GM18505 (cell line): ENCODE results near the gene SELENOM.

ENCODE experiments used
- ATAC-seq: cut with Tn5 transposase; IDR thresholded peaks from one replicate; pipeline ENCODE4 v1.9.1; 2021; ENCODE audit not compliant: unreplicated experiment
- POLR2A ChIP-seq: IDR thresholded peaks from 4 replicates; pipeline ENCODE4 v1.6.1; 2011; ENCODE audit warnings: borderline replicate concordance; ENCODE audit not compliant: insufficient read depth, insufficient read length; ENCODE audit errors: extremely low read depth

The SELENOM gene

GRCh38 chr22:31139866-31140716 is 32.7 kb upstream of the SELENOM start, which contains the start of gene PLA2G3:
Gene PLA2G3, minus strand, starts transcription at chr22:31140508. Its CDS starts 154 bp downstream, at chr22:31140354.
- ATAC-seq: no peak
- no peak for TF ChIP-seq POLR2A

- no peak for ATAC-seq
- TF ChIP-seq POLR2A: no peak
These were observed 31.7 kb upstream of the SELENOM start for GRCh38 chr22:31139066-31139465.

DNA sequence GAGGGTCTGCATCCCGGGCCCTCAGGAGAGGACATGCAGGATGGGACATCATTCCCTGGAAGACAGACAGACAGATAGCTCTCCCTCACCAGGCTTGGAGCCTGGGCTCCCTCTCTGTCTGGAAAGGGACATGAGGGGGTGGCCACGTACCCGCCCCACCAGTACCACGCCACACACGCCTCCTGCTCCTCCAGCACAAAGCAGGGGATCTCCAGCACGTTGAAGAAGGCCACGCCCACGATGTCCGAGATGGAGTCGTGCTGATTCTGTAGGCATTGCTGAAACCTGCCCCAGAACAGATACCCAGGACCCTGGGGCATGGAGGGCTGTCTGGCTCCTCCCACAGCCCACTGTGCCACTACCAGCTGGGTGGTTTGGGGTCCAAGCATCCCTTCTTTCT is 30.8 kb upstream of the SELENOM start:
- no peak for TF ChIP-seq POLR2A
- ATAC-seq: no peak

GRCh38 chr22:31137721-31138120 is 30.4 kb upstream of the SELENOM start:
- no peak for ATAC-seq
- no peak for TF ChIP-seq POLR2A

DNA sequence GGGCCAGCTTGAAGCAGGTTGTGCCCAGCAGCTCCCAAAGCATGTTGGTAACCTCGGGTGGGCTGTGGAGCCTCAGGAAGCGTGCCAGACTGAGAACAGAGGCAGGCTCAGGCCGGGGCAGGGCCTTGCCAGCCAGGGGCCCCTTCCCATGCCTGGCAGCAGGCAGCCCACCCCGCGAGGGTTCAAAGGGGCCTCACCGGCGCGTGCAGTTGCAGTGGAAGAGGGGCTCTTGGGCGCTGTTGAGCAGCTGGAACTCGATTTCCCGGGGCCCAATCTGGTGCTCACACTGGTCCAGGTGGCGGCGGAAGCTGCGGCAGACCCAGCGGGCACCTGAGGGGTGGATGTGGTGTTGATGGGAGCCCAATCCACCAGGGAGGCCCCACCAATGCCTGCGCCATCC is 29.3 kb upstream of the SELENOM start:
- TF ChIP-seq POLR2A: no peak
- no peak for ATAC-seq

DNA sequence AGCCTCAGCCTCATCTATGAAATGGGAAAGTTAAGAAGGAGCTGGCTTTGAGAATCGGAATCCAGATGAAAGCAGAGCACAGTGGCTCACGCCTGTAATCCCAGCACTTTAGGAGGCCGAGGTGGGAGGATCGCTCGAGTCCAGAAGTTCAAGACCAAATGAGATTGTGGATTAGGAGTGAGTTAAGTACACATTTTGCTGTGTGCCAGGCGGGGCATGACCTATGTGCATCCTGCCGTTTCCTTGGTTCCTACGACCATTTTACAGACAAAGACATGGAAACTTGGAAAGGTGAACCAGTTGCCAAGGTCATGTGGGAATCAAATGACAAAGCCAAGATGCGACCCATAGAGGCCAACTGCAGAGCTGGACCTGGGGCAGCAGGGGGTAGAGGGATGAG is 28.8 kb upstream of the SELENOM start:
- TF ChIP-seq POLR2A: no peak
- no peak for ATAC-seq

- ATAC-seq: no peak
- TF ChIP-seq POLR2A: no peak
These were observed 28.3 kb upstream of the SELENOM start for GRCh38 chr22:31135706-31136105.

DNA sequence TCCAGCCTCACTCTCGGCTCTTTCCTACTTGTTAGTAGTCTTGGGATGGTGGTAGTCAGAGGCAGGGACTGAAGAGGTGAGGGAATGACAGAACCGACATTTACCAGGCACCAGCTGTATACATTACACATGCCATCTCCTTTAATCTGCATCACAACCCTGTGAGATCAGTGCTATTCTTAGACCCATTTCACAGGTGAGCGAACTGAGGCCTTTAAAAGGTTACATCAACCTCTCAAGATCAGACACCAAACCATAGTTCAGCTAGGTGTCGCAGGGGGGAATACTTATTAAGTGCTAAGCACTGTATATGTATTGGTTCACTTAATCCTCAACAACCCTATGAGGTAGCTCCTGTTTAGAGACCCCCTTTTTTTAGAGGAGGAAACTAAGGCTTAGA is 27.3 kb upstream of the SELENOM start:
- TF ChIP-seq POLR2A: no peak
- no peak for ATAC-seq

DNA sequence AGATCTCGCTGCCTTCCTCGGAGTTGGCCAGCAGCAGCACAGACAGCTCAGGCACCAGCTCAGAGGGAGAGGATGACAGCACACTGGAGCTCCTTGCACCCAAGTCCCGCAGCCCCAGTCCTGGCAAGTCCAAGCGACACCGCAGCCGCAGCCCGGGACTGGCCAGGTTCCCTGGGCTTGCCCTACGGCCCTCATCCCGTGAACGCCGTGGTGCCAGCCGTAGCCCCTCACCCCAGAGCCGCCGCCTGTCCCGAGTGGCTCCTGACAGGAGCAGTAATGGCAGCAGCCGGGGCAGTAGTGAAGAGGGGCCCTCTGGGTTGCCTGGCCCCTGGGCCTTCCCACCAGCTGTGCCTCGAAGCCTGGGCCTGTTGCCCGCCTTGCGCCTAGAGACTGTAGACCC is 26.5 kb upstream of the SELENOM start:
- ATAC-seq: no peak
- no peak for TF ChIP-seq POLR2A

DNA sequence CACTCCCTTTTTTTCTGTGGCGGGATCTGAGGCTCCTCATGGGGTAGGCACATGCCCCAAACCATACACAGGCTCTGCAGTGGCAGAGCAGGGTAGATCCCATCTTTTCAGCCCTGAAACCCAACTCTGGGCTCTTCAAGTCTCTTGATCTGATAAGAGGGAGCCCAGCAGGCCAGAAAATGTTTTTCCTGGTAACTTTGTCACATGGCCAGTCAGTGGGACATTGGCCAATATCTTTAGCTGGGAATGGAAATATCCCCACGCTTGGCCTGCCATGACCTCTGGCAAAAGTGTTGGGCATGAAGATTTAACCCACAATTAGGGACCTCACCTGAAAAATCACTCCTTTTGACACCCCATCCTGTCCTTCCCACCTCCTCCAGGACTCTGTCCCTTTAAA is 23.5 kb upstream of the SELENOM start:
- no peak for ATAC-seq
- TF ChIP-seq POLR2A: no peak

DNA sequence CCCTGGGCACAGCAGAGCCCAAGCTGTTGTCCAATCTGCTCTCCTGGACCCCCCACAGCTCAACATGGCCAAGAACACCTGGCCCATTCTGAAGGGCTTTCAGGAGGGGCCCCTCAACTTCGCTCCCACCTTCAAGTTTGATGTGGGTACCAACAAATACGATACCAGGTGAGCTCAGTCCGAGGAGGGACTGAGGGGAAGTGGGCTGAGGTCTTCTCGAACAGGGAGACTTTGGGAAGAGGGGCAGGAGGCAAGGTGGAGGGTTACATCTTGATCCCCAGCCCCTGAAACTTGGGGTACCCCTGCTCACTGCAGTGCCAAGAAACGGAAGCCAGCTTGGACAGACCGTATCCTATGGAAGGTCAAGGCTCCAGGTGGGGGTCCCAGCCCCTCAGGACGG is 20.8 kb upstream of the SELENOM start:
- ATAC-seq: no peak
- no peak for TF ChIP-seq POLR2A

- no peak for ATAC-seq
- TF ChIP-seq POLR2A: no peak
These were observed 19.9 kb upstream of the SELENOM start for GRCh38 chr22:31127181-31127772.

DNA sequence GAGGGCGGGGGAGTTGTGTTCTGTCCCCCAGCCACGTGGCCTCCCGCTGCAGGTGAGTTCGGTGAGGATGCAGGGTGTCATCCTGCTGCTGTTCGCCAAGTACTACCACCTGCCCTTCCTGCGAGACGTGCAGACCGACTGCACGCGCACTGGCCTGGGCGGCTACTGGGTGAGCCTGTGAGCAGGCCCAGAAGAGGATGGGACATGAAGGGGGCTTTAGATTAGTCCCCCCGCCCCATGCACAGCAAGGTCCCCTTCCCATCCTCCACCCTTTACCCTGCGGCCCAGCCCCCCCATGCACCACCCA is 19.5 kb upstream of the SELENOM start:
- no peak for TF ChIP-seq POLR2A
- no peak for ATAC-seq

GRCh38 chr22:31126128-31126868 is 18.9 kb upstream of the SELENOM start:
- TF ChIP-seq POLR2A: no peak
- ATAC-seq: no peak

DNA sequence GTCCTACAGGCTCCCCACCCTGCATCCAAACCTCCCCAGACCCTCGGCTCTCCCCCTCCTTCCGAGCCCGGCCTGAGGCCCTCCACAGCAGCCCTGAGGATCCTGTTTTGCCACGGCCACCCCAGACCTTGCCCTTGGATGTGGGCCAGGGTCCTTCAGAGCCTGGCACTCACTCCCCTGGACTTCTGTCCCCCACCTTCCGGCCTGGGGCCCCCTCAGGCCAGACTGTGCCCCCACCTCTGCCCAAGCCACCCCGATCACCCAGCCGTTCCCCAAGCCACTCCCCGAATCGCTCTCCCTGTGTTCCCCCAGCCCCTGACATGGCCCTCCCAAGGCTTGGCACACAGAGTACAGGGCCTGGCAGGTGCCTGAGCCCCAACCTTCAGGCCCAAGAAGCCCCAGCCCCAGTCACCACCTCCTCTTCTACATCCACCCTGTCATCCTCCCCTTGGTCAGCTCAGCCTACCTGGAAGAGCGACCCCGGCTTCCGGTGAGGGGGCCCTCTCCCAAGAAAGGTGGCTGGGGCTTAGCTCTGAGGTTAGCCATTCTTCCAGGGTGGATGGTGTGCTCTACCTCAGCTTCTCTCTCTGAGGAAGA is 18.3 kb upstream of the SELENOM start:
- TF ChIP-seq POLR2A: no peak
- no peak for ATAC-seq
